ENCODE data around the gene HOXA11. TPM values are rescaled to one million over a fixed set of nuclear protein-coding genes. Genes with fewer than 3 reads are reported as not detected.

The HOXA11 gene
- total and polyA plus RNA-seq, 12 donors = 0.13 to 3.0 (median 1.2) TPM; not detected in 2

GRCh38 chr7:27185854-27186667 lies 1.0 kb upstream of the HOXA11 start:
- peak in 3 of 7 donors; percentile 14 to 48 (median 23) for DNase-seq
- TF ChIP-seq, protein P1, sequence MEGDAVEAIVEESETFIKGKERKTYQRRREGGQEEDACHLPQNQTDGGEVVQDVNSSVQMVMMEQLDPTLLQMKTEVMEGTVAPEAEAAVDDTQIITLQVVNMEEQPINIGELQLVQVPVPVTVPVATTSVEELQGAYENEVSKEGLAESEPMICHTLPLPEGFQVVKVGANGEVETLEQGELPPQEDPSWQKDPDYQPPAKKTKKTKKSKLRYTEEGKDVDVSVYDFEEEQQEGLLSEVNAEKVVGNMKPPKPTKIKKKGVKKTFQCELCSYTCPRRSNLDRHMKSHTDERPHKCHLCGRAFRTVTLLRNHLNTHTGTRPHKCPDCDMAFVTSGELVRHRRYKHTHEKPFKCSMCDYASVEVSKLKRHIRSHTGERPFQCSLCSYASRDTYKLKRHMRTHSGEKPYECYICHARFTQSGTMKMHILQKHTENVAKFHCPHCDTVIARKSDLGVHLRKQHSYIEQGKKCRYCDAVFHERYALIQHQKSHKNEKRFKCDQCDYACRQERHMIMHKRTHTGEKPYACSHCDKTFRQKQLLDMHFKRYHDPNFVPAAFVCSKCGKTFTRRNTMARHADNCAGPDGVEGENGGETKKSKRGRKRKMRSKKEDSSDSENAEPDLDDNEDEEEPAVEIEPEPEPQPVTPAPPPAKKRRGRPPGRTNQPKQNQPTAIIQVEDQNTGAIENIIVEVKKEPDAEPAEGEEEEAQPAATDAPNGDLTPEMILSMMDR (IDR thresholded peaks at IDR 0.05) = no peak
- TF ChIP-seq POLR2A (IDR thresholded peaks at IDR 0.05) = no peak
- no peaks in the 10 kb centered on the region for H3K36me3 ChIP-seq (replicated peaks in 1 of 2)
- H3K9me3 ChIP-seq (replicated peaks in 1 of 3) = no peaks in the 10 kb centered on the region
- H3K4me1 ChIP-seq (replicated peaks in 1 of 2) = peaks cover 10 to 33% of the 10 kb centered on the region in 2 donors
- H3K4me3 ChIP-seq = no peak overlapping the region
- WGBS, 4 donors = 18 to 27% (median 22%) methylated on average over 14 to 24 of the region's 24 CpGs
- intact Hi-C loops (cut with DNase I) = loop anchor here in 1 of 2 donors (10.0 kb wide), 1 partner anchor 1311 kb away; no protein-coding TSS in a partner anchor
- H3K27me3 ChIP-seq = peaks cover 100% of the 10 kb centered on the region
- no peak overlapping the region for H3K27ac ChIP-seq

- Histone ChIP-seq H3K27me3 (peaks cover 98% of the 10 kb centered on the region), H3K36me3 (replicated peaks in 1 of 2) (no peaks in the 10 kb centered on the region), H3K9me3 (replicated peaks in 1 of 3) (no peaks in the 10 kb centered on the region), H3K27ac (no peak overlapping the region), H3K4me1 (replicated peaks in 1 of 2) (peaks cover 17 to 33% of the 10 kb centered on the region in 2 donors), H3K4me3 (peak overlapping the region in 1 of 4 donors; percentile 42)
- WGBS, 4 donors = 2 to 6% (median 4%) methylated on average over 10 to 72 of the region's 72 CpGs
- intact Hi-C loops (cut with DNase I) = loop anchor here in 1 of 2 donors (10.0 kb wide), 1 partner anchor 1310 kb away; no protein-coding TSS in a partner anchor
- TF ChIP-seq, protein P1 (IDR thresholded peaks at IDR 0.05) = no peak
- no peak for TF ChIP-seq POLR2A (IDR thresholded peaks at IDR 0.05)
- peak; percentile 20 to 58 (median 37) for DNase-seq
Observed at GRCh38 chr7:27184337-27185012, 557 bp downstream of the HOXA11 start.

DNA sequence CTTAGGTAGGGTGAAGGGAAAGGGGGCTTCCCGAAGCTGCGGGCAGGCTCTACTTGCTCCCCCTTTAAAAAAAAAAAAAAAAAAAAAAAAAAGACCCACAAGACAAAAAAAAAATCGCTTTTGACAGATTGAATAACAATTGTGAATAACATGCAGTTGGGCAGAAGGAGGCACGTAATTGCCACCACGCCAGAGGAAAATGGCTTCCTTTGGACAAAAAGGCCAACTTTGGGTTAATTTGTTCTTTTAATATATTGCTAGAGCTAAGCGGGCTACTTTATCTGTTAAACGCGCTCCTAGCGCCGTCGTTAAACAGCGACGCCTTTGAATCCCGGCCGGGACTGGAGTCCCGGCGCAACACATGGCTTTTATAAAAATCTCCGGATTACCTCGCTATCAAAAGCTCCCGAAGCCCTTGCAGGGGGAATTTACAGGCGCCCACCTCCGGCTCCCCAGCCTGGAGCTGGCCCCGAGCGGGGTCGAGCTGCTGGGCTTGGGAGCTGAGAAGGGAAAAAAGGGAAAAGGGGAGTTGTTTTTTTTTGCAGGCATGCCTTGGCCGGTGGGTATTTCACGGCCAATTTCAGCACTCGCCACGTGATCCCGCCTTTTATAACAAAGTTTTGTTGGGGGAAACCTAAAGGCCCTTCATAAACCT lies 1.2 kb downstream of the HOXA11 start:
- Histone ChIP-seq H3K4me3 (peak overlapping the region in 1 of 4 donors; percentile 42), H3K27ac (no peak overlapping the region), H3K27me3 (peaks cover 97% of the 10 kb centered on the region), H3K9me3 (replicated peaks in 1 of 3) (no peaks in the 10 kb centered on the region), H3K4me1 (replicated peaks in 1 of 2) (peaks cover 19 to 29% of the 10 kb centered on the region in 2 donors), H3K36me3 (replicated peaks in 1 of 2) (no peaks in the 10 kb centered on the region)
- TF ChIP-seq POLR2A (IDR thresholded peaks at IDR 0.05) = no peak
- TF ChIP-seq, protein P1 (IDR thresholded peaks at IDR 0.05) = no peak
- peak in 5 of 7 donors; percentile 6 to 45 (median 14) for DNase-seq
- 6 to 10% (median 8%) methylated on average over 30 of the region's 30 CpGs for WGBS, 4 donors
- intact Hi-C loops (cut with DNase I) = loop anchor here in 1 of 2 donors (10.0 kb wide), 1 partner anchor 1309 kb away; no protein-coding TSS in a partner anchor

All from adrenal gland (tissue), 12 donors.